GM23338 (cell line): Measurements from ENCODE around the gene TLE2. TPM values are rescaled to one million over a fixed set of nuclear protein-coding genes. Genes with fewer than 3 reads are reported as not detected.
"Not testable (repeated sequence)": the region's sequence is repeated elsewhere in the genome, so short reads cannot be mapped to it uniquely, and the experiment has no call there.

Source experiments
- ATAC-seq: fragments of 200-7000 bp; cut with Tn5 transposase; 3 replicates; pipeline ENCODE4 v1.9.1; 2020
- DNase-seq: peaks from one replicate; pipeline ENCODE4 v3.0.0-alpha.2; 2015; ENCODE audit warnings: low spot score
- H2AFZ ChIP-seq: fragments of 200-600 bp; sonication (generic); 2 replicates; pipeline ENCODE4 v1.8.0; 2016; ENCODE audit warnings: antibody characterized with exemption, mild to moderate bottlenecking, moderate library complexity
- H3F3A ChIP-seq: fragments of 200-600 bp; sonication (generic); replicated peaks from 2 replicates; pipeline ENCODE4 v1.8.0; 2017; ENCODE audit warnings: antibody characterized with exemption, mixed run types, low read depth
- H3K27ac ChIP-seq: fragments of 200-600 bp; sonication (generic); 2 replicates; pipeline ENCODE4 v1.6.1; 2016; ENCODE audit warnings: low read depth
- H3K27me3 ChIP-seq: fragments of 200-600 bp; sonication (generic); 2 replicates; pipeline ENCODE4 v1.8.0; 2016; ENCODE audit warnings: mild to moderate bottlenecking, mixed run types, moderate library complexity; ENCODE audit not compliant: insufficient read depth
- H3K36me3 ChIP-seq: fragments of 200-600 bp; sonication (generic); 2 replicates; pipeline ENCODE4 v1.8.0; 2016; ENCODE audit warnings: mild to moderate bottlenecking; ENCODE audit not compliant: insufficient read depth
- H3K4me1 ChIP-seq: fragments of 200-600 bp; sonication (generic); 2 replicates; pipeline ENCODE4 v1.8.0; 2016; ENCODE audit warnings: mild to moderate bottlenecking, moderate library complexity; ENCODE audit not compliant: insufficient read depth
- H3K4me2 ChIP-seq: fragments of 200-600 bp; sonication (generic); 2 replicates; pipeline ENCODE4 v1.7.1; 2017; ENCODE audit warnings: mixed run types
- H3K4me3 ChIP-seq: fragments of 200-600 bp; sonication (generic); 2 replicates; pipeline ENCODE4 v1.6.1; 2016; ENCODE audit warnings: mixed run types
- H3K79me2 ChIP-seq: fragments of 200-600 bp; sonication (generic); replicated peaks from 2 replicates; pipeline ENCODE4 v1.8.0; 2017; ENCODE audit warnings: mild to moderate bottlenecking; ENCODE audit not compliant: insufficient read depth
- H3K9me2 ChIP-seq: fragments of 200-600 bp; sonication (generic); 2 replicates; pipeline ENCODE4 v1.8.0; 2017; ENCODE audit not compliant: insufficient read depth
- H4K20me1 ChIP-seq: fragments of 200-600 bp; sonication (generic); replicated peaks from 2 replicates; pipeline ENCODE4 v1.8.0; 2017; ENCODE audit warnings: mild to moderate bottlenecking; ENCODE audit not compliant: insufficient read depth
- H3K27ac Mint-ChIP-seq: 2 replicates; pipeline ENCODE4 v1.8.0; 2020; ENCODE audit warnings: inconsistent platforms, mild to moderate bottlenecking, moderate library complexity, mixed read lengths
- H3K27me3 Mint-ChIP-seq: 3 replicates; pipeline ENCODE4 v1.8.0; 2022; ENCODE audit warnings: low read depth, mild to moderate bottlenecking, moderate library complexity, mixed read lengths, inconsistent platforms; ENCODE audit not compliant: insufficient read depth, poor library complexity
- H3K36me3 Mint-ChIP-seq: 3 replicates; pipeline ENCODE4 v1.8.0; 2021; ENCODE audit warnings: low read depth, mild to moderate bottlenecking, inconsistent platforms, moderate library complexity, mixed read lengths
- H3K4me1 Mint-ChIP-seq: 3 replicates; pipeline ENCODE4 v1.8.0; 2020; ENCODE audit warnings: mild to moderate bottlenecking, inconsistent platforms, mixed read lengths
- H3K4me3 Mint-ChIP-seq: 3 replicates; pipeline ENCODE4 v1.8.0; 2021; ENCODE audit warnings: moderate library complexity, mild to moderate bottlenecking, inconsistent platforms, mixed read lengths
- H3K9me3 Mint-ChIP-seq: 3 replicates; pipeline ENCODE4 v1.8.0; 2020; ENCODE audit warnings: moderate library complexity, mild to moderate bottlenecking, inconsistent platforms, mixed read lengths
- CREB1 ChIP-seq: fragments of 250-450 bp; sonication (Bioruptor Pico); IDR thresholded peaks from 2 replicates; pipeline ENCODE4 v1.5.0; 2020; ENCODE audit warnings: low read depth, mild to moderate bottlenecking, moderate library complexity
- ETS1 ChIP-seq: IDR thresholded peaks from 2 replicates; pipeline ENCODE4 v1.6.1; 2016; ENCODE audit warnings: antibody characterized with exemption
- EZH2 ChIP-seq: fragments of 200-600 bp; sonication (generic); IDR thresholded peaks from one replicate; pipeline ENCODE4 v1.8.0; 2017; ENCODE audit warnings: antibody characterized with exemption, mild to moderate bottlenecking, low read depth; ENCODE audit not compliant: unreplicated experiment
- EZH2phosphoT487 ChIP-seq: fragments of 200-600 bp; sonication (generic); IDR thresholded peaks from one replicate; pipeline ENCODE4 v1.8.1; 2018; ENCODE audit warnings: antibody characterized with exemption; ENCODE audit not compliant: unreplicated experiment
- JUNB ChIP-seq: IDR thresholded peaks from one replicate; pipeline ENCODE4 v1.6.1; 2016; ENCODE audit warnings: antibody characterized with exemption; ENCODE audit not compliant: unreplicated experiment
- NANOG ChIP-seq: IDR thresholded peaks from 2 replicates; pipeline ENCODE4 v1.6.1; 2016; ENCODE audit warnings: antibody characterized with exemption, borderline replicate concordance
- STAT1 ChIP-seq: IDR thresholded peaks from one replicate; pipeline ENCODE4 v1.6.1; 2016; ENCODE audit warnings: antibody characterized with exemption; ENCODE audit not compliant: unreplicated experiment
- ZNF114 ChIP-seq: fragments of 250-450 bp; sonication (Bioruptor Pico); IDR thresholded peaks from 2 replicates; pipeline ENCODE4 v1.5.0; 2020; ENCODE audit warnings: mild to moderate bottlenecking, moderate library complexity
- ZNF331 ChIP-seq: fragments of 250-450 bp; sonication (Bioruptor Pico); IDR thresholded peaks from 2 replicates; pipeline ENCODE4 v1.5.0; 2020; ENCODE audit warnings: low read depth, mild to moderate bottlenecking, moderate library complexity
- polyA plus RNA-seq: library from polyadenylated mRNA; unstranded; fragments of >200 nt; fragmentation: Nextera tagmentation; extraction: Ambion mirVana; gene quantifications from 2 replicates; pipeline ENCODE4 v1.2.1, GENCODE V29; 2016
- total RNA-seq: library from RNA; depleted of rRNA; stranded (reverse); fragments of >200 nt; shearing (Covaris generic); gene quantifications from 2 replicates; pipeline ENCODE4 v1.2.3, GENCODE V29; 2014
- TF ChIP-seq, protein P1 (sequence below), 2 experiments: fragments of 200-600 bp in 1 of 2; sonication (generic) in 1 of 2; conservative IDR thresholded peaks; 2 replicates each; pipeline versions ENCODE4 v1.5.1 to v1.6.1; 2016 to 2017; ENCODE audit warnings: antibody characterized with exemption in 2 of 2, low read depth in 2 of 2, mild to moderate bottlenecking in 2 of 2, moderate library complexity in 1 of 2

TLE2 gene
- total and polyA plus RNA-seq, 2 experiments from 2014 or later, result 5.2 to 22.8 TPM

DNA sequence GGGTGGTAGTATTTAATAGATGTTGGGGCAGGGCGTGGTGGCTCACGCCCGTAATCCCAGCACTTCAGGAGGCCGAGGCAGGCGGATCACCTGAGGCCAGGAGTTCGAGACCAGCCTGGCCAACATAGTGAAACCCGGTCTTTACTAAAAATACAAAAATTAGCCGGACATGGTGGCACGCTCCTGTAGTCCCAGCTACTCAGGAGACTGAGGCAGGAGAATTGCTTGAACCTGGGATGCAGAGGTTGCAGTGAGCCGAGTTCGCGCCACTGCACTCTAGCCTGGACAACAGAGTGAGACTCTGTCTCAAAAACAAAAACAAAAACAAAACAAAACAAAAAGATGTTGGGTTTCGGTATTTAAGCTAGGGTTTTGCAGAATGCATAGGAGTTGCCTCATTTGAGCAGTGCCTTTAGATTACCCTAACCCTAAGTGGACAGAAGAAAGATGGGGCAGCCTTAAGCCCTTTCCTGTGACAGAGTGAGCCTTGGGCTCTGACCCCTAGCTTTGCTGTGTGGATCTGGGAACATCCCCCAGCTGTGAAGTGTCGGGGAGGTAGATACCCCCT, 8.0 kb upstream of the TLE2 start:
- Mint-ChIP-seq H3K4me1 (peaks cover 26% of the 10 kb centered on the region), H3K4me3 (peak overlapping the region; percentile 77), H3K27me3 (peaks cover 53% of the 10 kb centered on the region)
- ATAC-seq, H3K9me3 Mint-ChIP-seq, H4K20me1 ChIP-seq, H2AFZ ChIP-seq, H3K27ac Mint-ChIP-seq, H3K36me3 Mint-ChIP-seq, H3K27ac ChIP-seq, DNase-seq, H3K9me2 ChIP-seq, H3K79me2 ChIP-seq, H3K36me3 ChIP-seq: not testable (repeated sequence)
- H3K4me1 ChIP-seq, result peaks cover 14% of the 10 kb centered on the region
- TF ChIP-seq, protein P1, sequence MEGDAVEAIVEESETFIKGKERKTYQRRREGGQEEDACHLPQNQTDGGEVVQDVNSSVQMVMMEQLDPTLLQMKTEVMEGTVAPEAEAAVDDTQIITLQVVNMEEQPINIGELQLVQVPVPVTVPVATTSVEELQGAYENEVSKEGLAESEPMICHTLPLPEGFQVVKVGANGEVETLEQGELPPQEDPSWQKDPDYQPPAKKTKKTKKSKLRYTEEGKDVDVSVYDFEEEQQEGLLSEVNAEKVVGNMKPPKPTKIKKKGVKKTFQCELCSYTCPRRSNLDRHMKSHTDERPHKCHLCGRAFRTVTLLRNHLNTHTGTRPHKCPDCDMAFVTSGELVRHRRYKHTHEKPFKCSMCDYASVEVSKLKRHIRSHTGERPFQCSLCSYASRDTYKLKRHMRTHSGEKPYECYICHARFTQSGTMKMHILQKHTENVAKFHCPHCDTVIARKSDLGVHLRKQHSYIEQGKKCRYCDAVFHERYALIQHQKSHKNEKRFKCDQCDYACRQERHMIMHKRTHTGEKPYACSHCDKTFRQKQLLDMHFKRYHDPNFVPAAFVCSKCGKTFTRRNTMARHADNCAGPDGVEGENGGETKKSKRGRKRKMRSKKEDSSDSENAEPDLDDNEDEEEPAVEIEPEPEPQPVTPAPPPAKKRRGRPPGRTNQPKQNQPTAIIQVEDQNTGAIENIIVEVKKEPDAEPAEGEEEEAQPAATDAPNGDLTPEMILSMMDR (conservative IDR thresholded peaks at IDR 0.05; ENCODE audit: low read depth in 2 of 2), result 0 out of 4 replicates have a peak, but pooled peaks of 1 of the 2 experiments have one; percentile 1
- peak overlapping the region; percentile 76 for H3K4me3 ChIP-seq
- peaks cover 39% of the 10 kb centered on the region for H3K27me3 ChIP-seq
- peaks cover 22% of the 10 kb centered on the region for H3F3A ChIP-seq
- peak overlapping the region; percentile 85 for H3K4me2 ChIP-seq

DNA sequence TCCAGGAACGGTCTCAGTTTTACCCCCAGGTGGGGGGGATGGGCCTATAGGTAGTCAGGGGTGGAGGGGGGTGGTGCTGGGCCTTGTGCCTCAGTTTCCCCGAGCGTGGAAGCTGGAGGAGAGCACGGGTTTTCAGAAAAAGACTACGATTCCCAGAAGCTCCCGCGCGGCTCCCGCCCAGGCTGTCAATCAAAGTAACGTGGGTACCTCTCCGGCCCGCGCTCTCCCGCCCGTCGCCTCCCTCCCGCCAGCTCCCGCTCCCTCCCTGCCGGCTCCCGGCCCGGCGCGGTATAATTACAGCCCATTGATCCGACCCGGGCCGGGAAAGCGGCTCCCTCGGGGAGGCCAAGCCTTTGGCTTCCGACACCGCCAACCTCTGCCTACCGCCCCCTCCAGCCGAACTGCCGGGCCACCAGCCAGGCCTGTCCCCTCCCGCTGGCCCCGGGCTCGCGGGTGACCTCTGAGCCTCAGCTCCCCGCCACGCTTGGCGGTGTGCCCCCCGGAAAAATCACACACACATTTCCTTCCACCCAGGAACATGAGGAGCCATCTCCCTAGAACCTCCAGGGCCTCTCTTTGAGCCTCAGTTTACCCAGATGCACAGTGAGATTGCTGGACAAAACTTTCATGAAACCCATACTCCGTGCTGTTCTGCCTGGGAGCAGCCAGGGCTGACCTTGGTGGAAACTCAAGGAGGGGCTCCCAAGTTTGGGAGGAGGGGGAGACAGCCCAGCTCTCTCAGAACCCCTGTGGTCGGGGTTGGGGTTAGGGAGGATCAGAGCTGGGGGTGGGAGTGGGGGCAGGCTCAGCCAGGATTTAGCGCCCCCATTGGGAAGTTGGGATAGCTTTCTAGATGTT, 7.3 kb upstream of the TLE2 start:
- Histone ChIP-seq H3K79me2 (no peaks in the 10 kb centered on the region), H4K20me1 (no peaks in the 10 kb centered on the region), H3K4me2 (peak overlapping the region; percentile 85), H3K27me3 (peaks cover 47% of the 10 kb centered on the region), H3K4me3 (peak overlapping the region; percentile 76), H3K27ac (peak overlapping the region; percentile 90), H3K9me2 (no peaks in the 10 kb centered on the region), H3K4me1 (peaks cover 11% of the 10 kb centered on the region), H2AFZ (peak overlapping the region; percentile 94), H3F3A (peaks cover 19% of the 10 kb centered on the region), H3K36me3 (no peaks in the 10 kb centered on the region)
- Mint-ChIP-seq H3K9me3 (peaks cover 3% of the 10 kb centered on the region; the same call in 1 of the 3 replicates), H3K4me3 (peak overlapping the region; percentile 77), H3K4me1 (peaks cover 24% of the 10 kb centered on the region), H3K27me3 (peaks cover 55% of the 10 kb centered on the region), H3K36me3 (no peaks in the 10 kb centered on the region; the same call in 1 of the 3 replicates), H3K27ac (peak overlapping the region; percentile 96)
- ATAC-seq (peak; percentile 77), DNase-seq (peak; percentile 98)
- TF ChIP-seq STAT1 (no peak), EZH2phosphoT487 (no peak), ZNF331 (CRISPR knock-in tag) (no peak), CREB1 (CRISPR knock-in tag) (peak; percentile 83), JUNB (no peak), EZH2 (no peak), ETS1 (peak; percentile 71), ZNF114 (no peak), NANOG (no peak)
- TF ChIP-seq, protein P1 (conservative IDR thresholded peaks at IDR 0.05; ENCODE audit: low read depth in 2 of 2), result peak; percentile 45 to 57
